HG03342 (cell line): ENCODE data around the gene FLT4.
"Not testable (repeated sequence)": the region's sequence is repeated elsewhere in the genome, so short reads cannot be mapped to it uniquely, and the experiment has no call there.

Experiments
- ATAC-seq: cut with Tn5 transposase; IDR thresholded peaks from one replicate; pipeline ENCODE4 v1.9.1; 2021; ENCODE audit warnings: mild to moderate bottlenecking, moderate library complexity; ENCODE audit not compliant: unreplicated experiment

FLT4 gene

DNA sequence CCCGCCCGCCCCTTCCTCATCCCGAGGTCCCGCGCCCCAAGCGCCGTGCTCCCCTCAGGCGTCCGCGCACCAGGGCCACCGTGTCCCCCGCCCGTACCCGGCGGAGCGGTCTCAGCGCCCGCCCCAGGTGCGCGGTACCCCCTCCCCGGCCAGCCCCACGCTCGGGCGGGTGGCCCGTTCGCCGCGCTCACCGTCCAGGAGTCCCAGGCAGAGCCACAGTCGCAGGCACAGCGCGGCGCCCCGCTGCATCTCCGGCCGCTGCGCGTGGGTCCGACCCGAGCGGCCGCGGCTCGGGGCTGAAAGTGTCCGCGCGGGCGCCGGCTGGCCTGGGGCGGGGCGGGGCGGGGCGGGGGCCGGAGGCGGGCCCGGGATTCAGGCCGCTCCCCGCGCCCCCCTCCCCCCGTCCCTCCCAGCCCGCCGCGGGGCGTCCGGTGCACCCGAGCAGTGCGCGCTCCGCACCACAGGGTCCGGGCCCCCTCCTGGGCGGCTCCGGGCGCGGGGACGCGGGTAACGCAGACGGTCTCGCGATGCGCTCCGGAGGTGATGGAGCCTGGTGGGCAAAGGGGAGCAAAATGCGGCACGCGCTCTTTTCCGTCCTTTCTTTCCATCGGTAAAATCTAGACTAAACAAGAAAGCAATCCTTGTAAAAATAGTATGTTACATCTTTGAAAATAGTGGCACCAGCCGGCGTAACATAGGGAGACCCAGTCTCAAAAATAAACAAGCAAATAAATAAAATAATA is at the start of gene FLT4:
Gene FLT4 (minus strand): TSS at position 304 of the 743 bp plus-strand sequence. CDS start 55 bp downstream, at position 249.
- no peak for ATAC-seq

DNA sequence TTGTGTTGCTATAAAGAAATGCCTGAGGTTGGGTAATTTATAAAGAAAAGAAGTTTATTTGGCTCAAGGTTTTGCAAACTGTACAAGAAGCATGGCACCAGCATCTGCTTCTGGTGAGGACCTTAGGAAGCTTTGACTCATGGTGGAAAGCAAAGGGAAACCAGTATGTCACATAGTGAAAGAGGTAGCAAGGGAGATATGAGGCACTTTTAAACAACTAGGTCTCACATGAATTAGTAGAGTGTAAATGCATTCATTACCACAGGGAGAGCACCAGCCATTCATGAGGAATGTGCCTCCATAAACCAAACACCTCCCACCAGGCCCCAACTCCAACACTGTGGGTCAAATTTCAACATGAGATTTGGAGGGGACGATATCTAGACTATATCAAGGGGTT is 49.6 kb upstream of the FLT4 start:
- ATAC-seq, result no peak

DNA sequence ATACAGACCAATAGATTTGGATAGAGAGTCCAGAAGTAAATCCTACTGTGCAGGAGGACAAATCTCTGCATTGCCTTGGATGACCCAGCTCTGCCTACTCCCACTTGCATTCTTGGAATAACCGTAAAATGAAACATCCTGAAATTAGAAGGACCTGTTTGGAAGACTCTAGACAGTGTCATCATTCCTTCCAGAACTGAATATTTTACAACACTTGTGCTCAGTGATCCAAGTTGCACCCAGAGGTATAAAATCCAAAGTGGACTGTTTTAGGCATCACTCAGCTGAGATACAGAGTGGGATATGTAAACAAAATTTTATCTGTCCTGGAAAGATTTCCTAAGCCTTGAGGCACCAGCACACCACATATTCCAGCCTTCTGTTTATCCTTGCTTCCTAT is 46.7 kb upstream of the FLT4 start:
- no peak for ATAC-seq

DNA sequence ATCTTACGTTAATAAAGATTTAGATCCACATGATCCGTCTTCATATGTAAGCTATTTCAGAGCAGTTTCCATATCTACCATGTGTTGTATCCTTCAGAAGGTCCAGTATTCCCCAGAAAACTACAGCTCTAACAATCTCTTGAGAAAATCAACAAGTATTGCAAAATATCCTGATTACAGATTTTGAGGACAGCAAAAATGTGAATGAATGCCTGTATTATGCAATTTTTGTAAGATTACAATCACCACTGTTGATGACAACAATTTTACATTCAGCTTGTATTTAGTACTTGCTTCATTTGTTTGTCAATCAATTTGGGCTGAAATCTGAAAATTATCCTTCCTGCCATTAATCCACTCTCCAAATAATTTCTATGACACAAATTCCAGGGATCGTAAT is 43.0 kb upstream of the FLT4 start:
- ATAC-seq, result no peak

DNA sequence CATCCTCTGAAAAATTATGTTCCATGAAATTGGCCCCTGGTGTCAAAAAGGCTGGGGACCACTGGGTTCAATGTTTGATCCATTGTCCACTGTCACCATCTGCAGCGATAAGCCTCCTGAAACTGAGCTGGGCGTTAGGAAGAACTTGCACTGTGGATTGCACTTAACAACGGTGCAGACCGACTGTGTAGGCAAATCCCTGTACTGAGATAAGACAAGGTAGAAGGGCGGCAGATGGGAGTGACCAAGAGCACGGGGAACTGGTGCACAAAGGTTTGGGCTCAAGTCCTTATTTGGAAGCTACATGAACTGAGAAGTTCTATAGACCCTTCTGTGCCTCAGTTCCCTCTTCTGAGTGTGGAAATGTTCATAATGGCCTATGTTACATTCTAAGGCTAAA is 41.6 kb upstream of the FLT4 start:
- ATAC-seq, result no peak

DNA sequence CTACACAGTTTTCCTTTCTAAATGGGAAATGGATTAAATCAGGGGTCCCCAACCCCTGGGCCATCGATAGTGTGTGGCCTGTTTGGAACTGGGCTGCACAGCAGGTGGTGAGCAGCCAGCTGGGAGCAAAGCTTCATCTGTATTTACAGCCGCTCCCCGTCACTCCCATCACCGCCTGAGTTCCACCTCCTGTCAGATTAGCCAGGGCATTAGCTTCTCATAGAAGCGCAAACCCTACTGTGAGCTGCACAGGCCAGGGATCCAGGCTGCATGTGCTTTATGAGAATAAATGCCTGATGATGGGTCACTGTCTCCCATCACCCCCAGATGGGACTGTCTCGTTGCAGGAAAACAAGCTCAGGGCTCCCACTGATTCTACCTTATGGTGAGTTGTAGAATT is 41.2 kb upstream of the FLT4 start:
- no peak for ATAC-seq

DNA sequence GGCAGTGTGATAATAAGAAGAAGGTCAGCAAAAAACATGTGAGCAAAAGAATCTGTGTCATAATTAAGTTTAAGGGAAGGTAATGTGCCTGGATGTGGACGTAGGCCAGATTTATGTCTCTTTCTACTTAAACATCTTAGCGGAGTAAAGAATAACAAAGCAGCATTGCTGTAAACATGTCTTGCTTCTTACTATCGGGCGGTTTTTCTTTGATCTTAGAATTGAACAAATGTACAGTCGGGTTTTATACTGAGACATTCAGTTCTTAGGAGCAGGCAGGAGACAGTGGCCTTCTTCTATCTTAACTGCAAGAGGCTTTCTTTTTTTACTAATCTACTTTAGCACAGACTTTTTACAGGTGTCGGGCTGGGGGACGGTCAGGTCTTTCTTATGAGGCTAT is 40.4 kb upstream of the FLT4 start:
- ATAC-seq, result no peak

DNA sequence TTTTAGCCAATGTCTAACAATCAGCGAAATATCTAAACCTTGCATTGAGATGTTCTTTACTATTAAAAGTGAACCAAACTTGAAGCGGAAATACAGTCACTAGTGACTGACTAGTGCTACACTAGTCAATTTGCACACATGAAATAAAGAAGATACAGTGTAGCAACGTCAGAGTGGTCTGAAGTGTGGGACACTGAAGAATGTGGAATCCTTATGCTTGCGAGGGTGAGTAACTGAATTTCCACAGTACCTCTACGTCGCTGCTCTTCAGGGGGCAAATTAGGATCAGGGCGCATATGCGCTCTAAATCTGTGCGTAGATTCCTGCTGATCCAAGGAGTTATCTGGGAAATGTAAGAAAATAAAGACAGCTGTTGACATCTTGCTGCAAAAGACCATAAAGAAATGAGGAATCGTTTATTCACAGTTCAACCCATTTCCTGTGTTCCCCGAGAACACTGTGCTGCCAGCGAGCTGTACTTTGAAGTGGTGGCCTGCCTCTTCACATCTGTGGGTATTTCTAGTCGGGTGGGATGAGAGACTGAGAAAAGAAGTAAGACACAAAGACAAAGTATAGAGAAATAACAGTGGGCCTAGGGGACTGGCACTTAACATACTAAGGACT is 39.8 kb upstream of the FLT4 start:
- no peak for ATAC-seq

DNA sequence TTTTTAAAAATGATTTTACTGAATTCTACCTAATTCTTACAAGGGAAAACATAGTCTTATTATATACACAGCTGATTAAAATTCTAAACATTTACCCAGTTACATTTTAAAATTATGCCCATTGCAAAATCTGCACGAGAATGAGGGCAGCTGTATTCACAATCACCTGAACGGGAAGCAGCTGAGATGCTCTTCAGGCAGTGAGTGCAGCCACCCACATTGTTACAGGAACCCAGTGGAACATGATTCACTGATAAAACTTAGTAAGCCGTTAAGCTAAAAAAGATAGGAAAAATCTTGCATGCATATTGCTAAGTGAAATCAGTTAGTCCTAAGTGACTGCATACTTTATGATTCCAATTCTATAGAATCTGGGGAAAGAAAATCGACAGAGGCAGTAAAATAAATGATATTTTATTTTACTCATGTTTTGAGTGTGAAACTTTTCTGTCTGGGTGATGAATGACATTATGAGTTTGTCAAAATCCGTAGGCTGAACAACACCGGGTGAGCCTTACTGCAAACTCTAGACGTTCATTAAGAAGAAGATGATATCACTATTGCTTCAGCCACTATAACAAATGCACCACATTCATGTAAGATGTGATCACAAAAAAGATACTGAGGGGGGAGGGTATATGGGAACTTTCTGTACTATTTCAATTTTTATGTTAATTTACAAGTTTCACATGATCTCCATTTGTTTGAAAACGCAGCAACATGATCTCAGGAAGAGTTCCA is 39.1 kb upstream of the FLT4 start:
- no peak for ATAC-seq

DNA sequence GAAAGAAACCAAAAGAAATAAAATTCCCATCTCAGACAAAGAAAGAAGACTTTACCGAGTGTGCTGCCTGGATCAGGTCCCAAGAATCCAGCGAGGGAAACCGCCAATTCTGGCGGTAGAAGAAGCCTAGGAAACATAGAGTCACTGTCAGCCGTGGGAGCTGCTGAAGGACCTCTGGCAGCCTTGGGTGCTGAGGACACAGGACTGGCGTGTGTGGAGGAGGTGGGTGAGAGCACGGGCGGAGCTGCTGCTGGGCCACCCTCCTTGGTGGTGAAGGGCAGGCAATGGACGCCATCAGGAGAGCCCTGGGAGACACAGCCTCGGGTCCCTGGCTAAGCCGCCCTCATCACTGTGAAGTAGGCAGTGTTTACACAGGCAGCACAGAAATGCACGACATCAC is 37.4 kb upstream of the FLT4 start:
- not testable (repeated sequence) for ATAC-seq

DNA sequence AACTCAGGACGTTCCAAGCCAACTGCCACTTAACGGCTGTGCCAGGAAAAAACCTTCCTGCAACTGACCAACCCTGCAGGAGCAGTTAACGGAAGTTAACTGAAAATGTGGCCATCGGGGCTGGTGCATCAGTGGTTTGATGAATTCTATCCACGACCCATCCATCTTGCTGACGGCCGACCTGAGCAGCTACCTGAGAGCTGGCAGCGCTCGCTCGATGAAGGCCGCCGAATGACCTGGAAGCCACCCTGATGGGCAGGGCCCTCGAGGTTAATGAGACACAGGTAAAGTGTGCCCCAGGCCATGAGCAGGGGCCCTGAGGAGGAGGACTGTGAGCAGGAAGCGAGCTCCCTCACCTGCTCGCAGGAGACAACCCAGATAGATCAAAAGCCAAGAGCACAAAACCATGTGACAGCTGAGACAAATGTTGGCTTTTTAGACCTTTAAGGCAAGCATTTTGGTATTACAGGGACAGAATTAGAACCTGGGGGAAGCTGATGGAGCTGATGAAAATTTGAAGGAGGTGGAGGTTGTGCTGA is 35.3 kb upstream of the FLT4 start:
- ATAC-seq, result no peak

DNA sequence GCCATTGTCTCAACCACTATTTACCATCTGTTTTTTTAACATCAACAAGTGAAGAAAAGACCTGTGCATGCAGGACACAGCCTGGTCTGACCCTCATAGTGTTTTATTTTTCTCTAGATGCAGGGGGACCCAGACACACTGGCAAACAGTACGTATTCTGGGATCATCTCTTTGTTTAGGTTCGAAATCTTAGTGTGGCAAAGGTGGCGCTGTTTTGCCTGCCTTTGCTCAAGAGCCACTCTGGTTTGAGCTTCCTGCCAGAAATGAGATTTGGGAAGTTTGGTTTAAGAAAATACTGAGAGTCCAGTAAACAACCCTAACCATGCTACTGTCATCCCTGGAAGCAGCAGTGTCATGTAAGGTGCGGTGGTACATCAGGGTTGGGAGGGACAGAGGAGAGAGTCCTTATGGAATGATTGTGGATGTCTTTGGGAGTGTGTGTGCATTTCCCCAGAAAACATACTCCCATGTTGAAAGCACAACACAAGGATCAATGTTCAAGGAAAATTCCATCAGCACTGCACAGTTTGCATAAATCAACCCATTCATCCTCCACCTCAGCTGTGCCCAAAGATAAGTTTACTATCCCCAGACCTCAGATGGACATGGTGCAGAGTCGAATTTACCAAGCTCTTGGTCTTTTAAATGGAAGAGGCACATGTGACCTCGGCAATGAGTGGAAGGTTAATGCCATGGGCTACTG is 34.0 kb upstream of the FLT4 start:
- ATAC-seq, result no peak

DNA sequence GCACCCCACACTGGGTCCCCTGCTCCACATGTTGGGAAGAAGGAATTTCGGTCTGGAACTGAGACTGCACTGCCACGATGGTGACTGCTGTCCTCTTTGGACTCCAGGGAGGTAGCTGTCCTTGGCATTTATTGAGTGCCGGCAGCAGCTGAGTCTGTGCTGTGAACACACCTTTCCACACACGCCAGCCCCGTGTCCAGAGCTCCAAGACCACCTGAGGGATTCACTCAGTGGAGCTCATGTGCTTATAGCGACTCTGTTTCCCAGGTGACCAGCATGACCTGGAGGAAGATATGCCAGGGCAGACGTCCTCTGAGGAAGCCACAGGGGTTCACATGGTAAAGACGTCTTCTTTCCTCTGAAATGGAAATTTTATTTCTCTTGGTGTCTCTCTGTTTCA is 33.2 kb upstream of the FLT4 start:
- no peak for ATAC-seq

DNA sequence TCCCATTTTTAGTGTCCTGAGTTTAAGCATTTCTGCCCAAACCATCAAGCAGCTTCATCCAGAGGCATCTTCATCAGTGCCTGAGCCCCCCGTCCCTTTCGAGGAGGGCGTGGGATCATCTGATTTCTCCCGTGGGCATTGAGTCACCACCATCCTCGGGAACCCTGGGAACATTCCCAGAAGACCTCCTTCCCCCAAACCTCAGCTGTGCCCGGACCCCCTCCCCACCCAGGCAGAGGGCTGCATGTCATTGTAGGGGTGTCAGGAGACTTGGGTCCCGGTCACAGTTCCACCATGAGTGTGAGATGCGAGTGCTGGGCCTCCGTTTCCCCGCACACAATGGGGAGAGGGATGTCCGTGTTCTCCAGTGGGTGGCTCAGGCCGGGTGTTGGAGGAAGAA is 32.6 kb upstream of the FLT4 start:
- not testable (repeated sequence) for ATAC-seq

DNA sequence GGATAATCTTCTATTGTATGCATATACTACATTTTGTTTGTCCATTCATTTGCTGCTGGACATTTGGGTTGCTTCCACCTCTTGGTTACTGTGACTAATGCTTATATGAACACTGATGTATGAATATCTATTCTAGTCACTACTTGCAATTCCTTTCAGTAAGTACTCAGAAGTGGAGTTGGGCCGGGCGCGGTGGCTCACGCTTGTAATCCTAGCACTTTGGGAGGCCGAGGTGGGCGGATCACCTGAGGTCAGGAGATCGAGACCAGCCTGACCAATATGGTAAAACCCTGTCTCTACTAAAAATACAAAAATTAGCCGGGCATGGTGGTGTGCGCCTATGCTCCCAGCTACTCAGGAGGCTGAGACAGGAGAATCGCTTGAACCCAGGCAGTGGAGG is 28.9 kb upstream of the FLT4 start:
- ATAC-seq, result not testable (repeated sequence)

DNA sequence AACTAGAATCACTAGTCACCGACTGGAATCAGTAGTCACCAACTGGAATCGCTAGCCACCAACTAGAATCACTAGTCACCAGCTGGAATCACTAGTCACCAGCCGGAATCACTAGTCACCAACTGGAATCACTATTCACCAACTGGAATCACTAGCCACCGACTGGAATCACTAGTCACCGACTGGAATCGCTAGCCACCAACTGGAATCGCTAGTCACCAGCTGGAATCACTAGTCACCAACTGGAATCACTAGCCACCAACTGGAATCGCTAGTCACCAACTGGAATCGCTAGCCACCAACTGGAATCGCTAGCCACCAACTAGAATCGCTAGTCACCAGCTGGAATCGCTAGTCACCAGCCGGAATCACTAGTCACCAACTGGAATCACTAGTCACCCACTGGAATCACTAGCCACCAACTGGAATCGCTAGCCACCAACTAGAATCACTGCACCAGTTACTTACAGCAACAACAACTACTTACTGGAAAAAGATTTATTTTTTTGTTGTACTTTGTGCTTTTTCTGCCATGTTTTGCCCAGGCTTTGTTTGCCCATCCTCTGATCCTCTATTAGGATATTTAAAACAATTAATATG is 25.7 kb upstream of the FLT4 start:
- ATAC-seq, result no peak

DNA sequence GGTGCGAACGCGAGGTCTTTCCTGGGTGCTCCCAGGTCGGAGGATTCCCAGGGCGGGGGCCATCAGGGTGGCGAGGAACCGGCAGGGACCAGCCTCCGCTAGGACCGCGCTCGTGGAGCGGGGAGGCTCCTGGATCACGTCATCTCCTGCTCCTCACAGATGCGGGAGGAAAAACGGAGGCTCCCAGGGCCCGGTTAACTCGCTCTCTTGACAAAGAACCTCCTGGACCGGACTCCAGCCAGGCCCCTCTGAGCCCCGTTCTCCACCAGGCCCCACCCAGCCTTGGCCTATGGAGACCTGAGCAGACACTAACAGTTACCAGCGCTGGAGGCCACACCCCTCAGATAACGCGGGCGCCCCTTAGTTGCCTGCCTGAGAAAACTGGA is 24.7 kb upstream of the FLT4 start:
- not testable (repeated sequence) for ATAC-seq

DNA sequence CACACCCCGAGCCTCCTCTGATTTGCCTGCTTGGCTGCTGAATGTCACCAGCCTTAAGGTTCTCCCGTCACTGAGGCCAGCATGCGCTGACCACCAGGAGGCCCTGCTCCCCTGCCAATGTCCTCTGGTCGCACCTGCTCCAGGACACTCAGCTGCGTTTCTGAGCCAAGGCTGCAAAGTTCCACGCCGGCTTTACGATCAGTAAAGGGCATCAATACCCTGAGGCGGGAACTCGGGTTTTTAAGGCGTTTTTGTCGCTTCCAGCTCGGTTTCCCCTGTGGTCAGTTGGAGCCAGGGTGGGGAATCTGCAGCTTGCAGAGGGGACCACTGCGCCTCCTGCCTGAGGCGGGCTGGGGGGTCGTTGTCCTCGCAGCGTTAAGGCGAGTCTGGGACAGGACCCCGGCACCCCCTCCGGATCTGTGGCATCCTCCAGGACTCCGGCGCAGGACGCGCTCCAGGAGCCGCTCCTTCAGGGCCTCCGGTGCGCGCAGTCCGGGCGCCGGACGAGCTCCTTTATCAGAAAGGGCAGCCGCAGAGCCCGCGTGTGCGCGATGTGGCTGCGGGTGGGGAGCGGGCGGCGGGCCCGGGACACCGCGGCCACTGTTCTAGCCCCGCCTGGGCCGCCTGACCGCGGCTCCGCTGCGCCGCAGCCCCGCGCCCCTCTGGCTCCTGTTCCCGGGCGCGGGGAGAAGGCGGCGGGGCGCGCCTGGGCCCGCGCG is 24.1 kb upstream of the FLT4 start:
- ATAC-seq, result no peak

DNA sequence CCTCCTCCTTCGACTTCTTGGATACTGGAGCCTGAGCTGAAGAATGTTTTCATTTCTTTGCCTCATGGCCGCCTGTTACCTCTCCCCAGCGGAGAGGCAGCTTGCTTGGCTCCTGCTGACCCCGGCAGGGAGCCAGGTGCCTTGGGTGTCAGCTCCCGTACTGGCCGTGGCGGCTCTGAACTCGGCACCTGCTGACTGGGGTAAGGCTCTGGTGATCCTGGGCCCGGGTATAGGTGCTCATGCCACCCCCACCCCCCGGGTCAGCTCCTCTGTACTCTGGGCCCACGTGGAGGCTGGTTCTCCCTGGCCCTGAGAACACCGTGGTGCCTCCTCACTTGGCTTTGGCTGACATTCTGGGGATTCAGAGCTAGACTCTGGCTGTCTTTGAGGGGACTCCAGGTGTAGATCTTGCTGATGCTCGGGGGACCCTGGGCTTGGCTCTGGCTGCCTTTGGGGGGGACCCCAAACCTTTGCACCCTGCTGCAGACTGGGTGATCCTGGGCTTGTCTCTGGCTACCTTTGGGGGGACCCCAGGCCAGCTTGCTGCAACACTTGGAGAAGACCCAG is 22.6 kb upstream of the FLT4 start:
- ATAC-seq, result not testable (repeated sequence)
